H1 (cell line): ENCODE measurements around the gene KCNH6. TPM values are rescaled to one million over a fixed set of nuclear protein-coding genes. Genes with fewer than 3 reads are reported as not detected.
A peak's percentile ranks its signal among the peaks of the same experiment; 100 is the strongest.

Experiments used
- CTCF ChIA-PET: fragments of 300-600 bp; sonication (Branson Sonifier 250); formaldehyde crosslinking; loops from one replicate; lab custom pipeline; 2021; ENCODE audit not compliant: partially characterized antibody; lab: Charles Lee
- POLR2A ChIA-PET: fragments of 300-600 bp; sonication (Branson Sonifier 250); formaldehyde crosslinking; loops from one replicate; lab custom pipeline; 2021; ENCODE audit warnings: inconsistent platforms; ENCODE audit not compliant: partially characterized antibody; lab: Charles Lee
- DNase-seq, 2 experiments: peaks; one replicate each; pipeline versions ENCODE4 v3.0.0 to v3.0.0-alpha.2; 2010 to 2022; ENCODE audit warnings: low spot score in 2 of 2, low read depth in 1 of 2, mixed read lengths in 1 of 2
- FAIRE-seq: peaks from 2 replicates; lab custom pipeline; 2011; peaks lifted over from hg19 to GRCh38; lab: Jason Lieb, UNC
- H2AFZ ChIP-seq: 2 replicates; pipeline ENCODE4 v1.8.1; 2012; ENCODE audit warnings: low read length, inconsistent platforms
- H2AK5ac ChIP-seq: 2 replicates; pipeline ENCODE4 v1.6.1; 2013; ENCODE audit warnings: low read depth, low read length
- H2BK120ac ChIP-seq: replicated peaks from 2 replicates; pipeline ENCODE3; 2013; ENCODE audit warnings: low read depth, low read length, inconsistent platforms
- H2BK12ac ChIP-seq: 2 replicates; pipeline ENCODE4 v1.6.1; 2013; ENCODE audit warnings: low read depth, low read length
- H2BK15ac ChIP-seq: 2 replicates; pipeline ENCODE4 v1.6.1; 2013; ENCODE audit warnings: low read length
- H2BK20ac ChIP-seq: 2 replicates; pipeline ENCODE4 v1.6.1; 2013; ENCODE audit warnings: low read length
- H2BK5ac ChIP-seq: 2 replicates; pipeline ENCODE4 v1.6.1; 2013; ENCODE audit warnings: low read depth, low read length
- H3K14ac ChIP-seq: 2 replicates; pipeline ENCODE4 v1.6.1; 2013; ENCODE audit warnings: inconsistent platforms; ENCODE audit not compliant: insufficient read length
- H3K18ac ChIP-seq: 2 replicates; pipeline ENCODE4 v1.6.1; 2013; ENCODE audit warnings: low read length; ENCODE audit errors: extremely low read depth
- H3K23ac ChIP-seq: 2 replicates; pipeline ENCODE4 v1.6.1; 2013; ENCODE audit warnings: inconsistent platforms; ENCODE audit not compliant: insufficient read length
- H3K23me2 ChIP-seq: 2 replicates; pipeline ENCODE4 v1.6.1; 2013; ENCODE audit warnings: low read depth, low read length
- H3K27ac ChIP-seq: 2 replicates; pipeline ENCODE4 v1.6.1; 2011; ENCODE audit warnings: low read depth, low read length, inconsistent platforms
- H3K27me3 ChIP-seq, 4 experiments: replicated peaks in 1 of 4; 1 replicate in 1 of 4; 2 replicates in 3 of 4; pipeline versions ENCODE4 v1.6.1 to v1.8.1; 2011 to 2013; ENCODE audit warnings: low read length in 3 of 4, mild to moderate bottlenecking in 3 of 4, inconsistent platforms in 2 of 4, mixed read lengths in 2 of 4, moderate library complexity in 1 of 4; ENCODE audit not compliant: control insufficient read depth in 3 of 4, insufficient read depth in 3 of 4; ENCODE audit errors: extremely low read depth in 1 of 4
- H3K36me3 ChIP-seq, 4 experiments: 2 replicates each; pipeline versions ENCODE4 v1.6.1 to v1.8.1; 2011 to 2013; ENCODE audit warnings: mild to moderate bottlenecking in 4 of 4, low read length in 3 of 4, moderate library complexity in 2 of 4, control low read depth in 1 of 4, inconsistent platforms in 1 of 4; ENCODE audit not compliant: insufficient read depth in 4 of 4, control insufficient read depth in 2 of 4
- H3K4ac ChIP-seq: replicated peaks from 2 replicates; pipeline ENCODE3; 2013; ENCODE audit warnings: low read length, low read depth, mixed read lengths, inconsistent platforms; ENCODE audit not compliant: insufficient read length
- H3K4me1 ChIP-seq, 4 experiments: replicated peaks in 1 of 4; 1 replicate in 1 of 4; 2 replicates in 3 of 4; pipeline versions ENCODE4 v1.6.1 to v1.8.1; 2011 to 2013; ENCODE audit warnings: low read length in 3 of 4, inconsistent platforms in 2 of 4, mixed read lengths in 1 of 4; ENCODE audit not compliant: insufficient read depth in 4 of 4, control insufficient read depth in 3 of 4
- H3K4me2 ChIP-seq, 2 experiments: 2 replicates each; pipeline versions ENCODE4 v1.6.1 to v1.8.1; 2011 to 2013; ENCODE audit warnings: low read depth in 2 of 2, low read length in 2 of 2, control low read depth in 1 of 2, inconsistent platforms in 1 of 2, mild to moderate bottlenecking in 1 of 2; ENCODE audit not compliant: insufficient read depth in 1 of 2
- H3K4me3 ChIP-seq, 4 experiments: fragments of 200-600, 300-600 bp in 1 of 4; sonication (generic), shearing (Covaris generic), sonication (Bioruptor Twin) in 1 of 4; 2 replicates each; pipeline versions ENCODE4 v1.5.1 to v1.8.1; 2011 to 2016; ENCODE audit warnings: low read length in 4 of 4, low read depth in 3 of 4, control low read depth in 2 of 4, inconsistent platforms in 2 of 4, mild to moderate bottlenecking in 2 of 4, mixed read lengths in 1 of 4, moderate library complexity in 1 of 4; ENCODE audit not compliant: insufficient read depth in 2 of 4; ENCODE audit errors: extremely low read depth in 1 of 4
- H3K56ac ChIP-seq: replicated peaks from 2 replicates; pipeline ENCODE3; 2013; ENCODE audit warnings: low read depth, mild to moderate bottlenecking, mixed read lengths, low read length, inconsistent platforms; ENCODE audit not compliant: insufficient read length
- H3K79me1 ChIP-seq: 2 replicates; pipeline ENCODE4 v1.6.1; 2013; ENCODE audit warnings: low read depth, low read length, control low read depth
- H3K79me2 ChIP-seq, 2 experiments: 2 replicates each; pipeline versions ENCODE4 v1.6.1 to v1.8.1; 2012 to 2013; ENCODE audit warnings: low read length in 2 of 2, mild to moderate bottlenecking in 2 of 2, inconsistent platforms in 1 of 2; ENCODE audit not compliant: insufficient read depth in 2 of 2, control insufficient read depth in 1 of 2
- H3K9ac ChIP-seq, 4 experiments: replicated peaks in 1 of 4; 1 replicate in 1 of 4; 2 replicates in 3 of 4; pipeline versions ENCODE4 v1.6.1 to v1.8.1; 2011 to 2013; ENCODE audit warnings: low read depth in 3 of 4, low read length in 3 of 4, control low read depth in 2 of 4, mild to moderate bottlenecking in 2 of 4, moderate library complexity in 2 of 4, inconsistent platforms in 1 of 4; ENCODE audit errors: extremely low read depth in 1 of 4
- H3K9me3 ChIP-seq, 2 experiments: 2 replicates each; pipeline versions ENCODE4 v1.6.1 to v1.8.1; 2012 to 2013; ENCODE audit warnings: mild to moderate bottlenecking in 2 of 2, moderate library complexity in 2 of 2, control low read depth in 1 of 2, inconsistent platforms in 1 of 2, low read depth in 1 of 2, low read length in 1 of 2, mixed read lengths in 1 of 2; ENCODE audit not compliant: insufficient read depth in 2 of 2
- H4K20me1 ChIP-seq, 2 experiments: replicated peaks in 1 of 2; 2 replicates each; pipeline versions ENCODE3 to v1.8.1; 2011 to 2013; ENCODE audit warnings: inconsistent platforms in 2 of 2, low read length in 2 of 2, mild to moderate bottlenecking in 1 of 2; ENCODE audit not compliant: insufficient read depth in 2 of 2, control insufficient read depth in 1 of 2
- H4K5ac ChIP-seq: 2 replicates; pipeline ENCODE4 v1.6.1; 2013; ENCODE audit warnings: low read length, low read depth, mixed read lengths, inconsistent platforms; ENCODE audit not compliant: insufficient read length
- H4K8ac ChIP-seq: 2 replicates; pipeline ENCODE4 v1.8.0; 2013; ENCODE audit warnings: mild to moderate bottlenecking, moderate library complexity, low read length, inconsistent platforms; ENCODE audit not compliant: insufficient read depth; ENCODE audit errors: extremely low read depth
- H4K91ac ChIP-seq: replicated peaks from 2 replicates; pipeline ENCODE3; 2013; ENCODE audit warnings: low read length, mixed read lengths, inconsistent platforms; ENCODE audit not compliant: insufficient read length
- BACH1 ChIP-seq: IDR thresholded peaks from 2 replicates; pipeline ENCODE4 v1.6.1; 2012; ENCODE audit warnings: low read length, improper control_type of control experiment
- CHD1 ChIP-seq: IDR thresholded peaks from 2 replicates; pipeline ENCODE4 v1.6.1; 2012; ENCODE audit warnings: low read depth, low read length, improper control_type of control experiment
- CREB1 ChIP-seq: IDR thresholded peaks from 2 replicates; pipeline ENCODE4 v1.6.1; 2012; ENCODE audit warnings: inconsistent platforms
- EP300 ChIP-seq, 2 experiments: IDR thresholded peaks; 1 replicate in 1 of 2; 2 replicates in 1 of 2; pipeline ENCODE4 v1.6.1; 2011 to 2012; ENCODE audit warnings: low read depth in 2 of 2, low read length in 2 of 2, mild to moderate bottlenecking in 2 of 2, borderline replicate concordance in 1 of 2, inconsistent platforms in 1 of 2, moderate library complexity in 1 of 2
- JUN ChIP-seq: IDR thresholded peaks from 2 replicates; pipeline ENCODE4 v1.6.1; 2011; ENCODE audit warnings: low read depth, mild to moderate bottlenecking, improper control_type of control experiment, low read length
- JUND ChIP-seq: IDR thresholded peaks from 2 replicates; pipeline ENCODE4 v1.6.1; 2011; ENCODE audit warnings: mild to moderate bottlenecking, improper control_type of control experiment, low read length
- MAFK ChIP-seq: IDR thresholded peaks from 2 replicates; pipeline ENCODE4 v1.6.1; 2012; ENCODE audit warnings: low read depth, mild to moderate bottlenecking, improper control_type of control experiment, low read length
- RBBP5 ChIP-seq: IDR thresholded peaks from 2 replicates; pipeline ENCODE4 v1.7.1; 2012; ENCODE audit warnings: low read depth, mild to moderate bottlenecking, inconsistent platforms, low read length, moderate library complexity, borderline replicate concordance
- SIN3A ChIP-seq, 2 experiments: IDR thresholded peaks in 1 of 2; conservative IDR thresholded peaks in 1 of 2; 2 replicates each; pipeline ENCODE4 v1.6.1; 2011 to 2012; ENCODE audit warnings: low read length in 2 of 2, improper control_type of control experiment in 1 of 2, low read depth in 1 of 2, mild to moderate bottlenecking in 1 of 2
- SIRT6 ChIP-seq: IDR thresholded peaks from one replicate; pipeline ENCODE4 v1.7.1; 2012; ENCODE audit warnings: low read length, inconsistent platforms
- SP2 ChIP-seq: IDR thresholded peaks from 2 replicates; pipeline ENCODE4 v1.6.1; 2012; ENCODE audit warnings: mild to moderate bottlenecking, low read length, inconsistent platforms
- SRF ChIP-seq: IDR thresholded peaks from 2 replicates; pipeline ENCODE4 v1.6.1; 2011; ENCODE audit warnings: mild to moderate bottlenecking, low read depth, low read length, moderate library complexity
- WGBS, 2 experiments: shearing (Covaris generic) in 1 of 2; methylation state at CpG; one replicate each; pipeline versions ENCODE4 v1.1.6 to v1.1.7; 2013 to 2015; ENCODE audit warnings: low lambda C conversion rate in 2 of 2, mixed read lengths in 2 of 2, inconsistent platforms in 1 of 2, low coverage in 1 of 2, missing lambda C conversion rate in 1 of 2; ENCODE audit not compliant: insufficient replicate concordance in 2 of 2, insufficient coverage in 1 of 2, insufficient read length in 1 of 2; ENCODE audit errors: extremely low coverage in 1 of 2, missing lambda C conversion rate in 1 of 2; 5-methylcytosine and 5-hydroxymethylcytosine counted together
- polyA plus RNA-seq, 7 experiments: library from polyadenylated mRNA; depleted of rRNA in 3 of 7; stranded (reverse) in 5 of 7; unstranded in 2 of 7; fragments of >200 nt in 5 of 7; fragments of 200-250 nt in 2 of 7; gene quantifications; 1 replicate in 5 of 7; 2 replicates in 1 of 7; 4 replicates in 1 of 7; pipeline versions ENCODE4 v1.2.1 to v1.2.3, GENCODE V29; 2011 to 2013; ENCODE audit warnings: missing spikeins in 2 of 7, mixed read lengths in 2 of 7
- total RNA-seq: library from RNA; stranded (reverse); fragmentation: NEBNext Ultra II Directional; extraction: Animal tissue kit (Norgen Biotek cat#: 25700); gene quantifications from 2 replicates; pipeline ENCODE4 v1.2.1, GENCODE V29; 2021
- TF ChIP-seq, protein P1 (sequence below): IDR thresholded peaks from 2 replicates; pipeline ENCODE4 v1.6.1; 2012; ENCODE audit warnings: inconsistent platforms

The KCNH6 gene
- total and polyA plus RNA-seq, 2 of the 8 experiments (the other 6 are each of a cell fraction or from before 2014, with no cell fraction given), result 1.8 to 3.6 TPM

DNA sequence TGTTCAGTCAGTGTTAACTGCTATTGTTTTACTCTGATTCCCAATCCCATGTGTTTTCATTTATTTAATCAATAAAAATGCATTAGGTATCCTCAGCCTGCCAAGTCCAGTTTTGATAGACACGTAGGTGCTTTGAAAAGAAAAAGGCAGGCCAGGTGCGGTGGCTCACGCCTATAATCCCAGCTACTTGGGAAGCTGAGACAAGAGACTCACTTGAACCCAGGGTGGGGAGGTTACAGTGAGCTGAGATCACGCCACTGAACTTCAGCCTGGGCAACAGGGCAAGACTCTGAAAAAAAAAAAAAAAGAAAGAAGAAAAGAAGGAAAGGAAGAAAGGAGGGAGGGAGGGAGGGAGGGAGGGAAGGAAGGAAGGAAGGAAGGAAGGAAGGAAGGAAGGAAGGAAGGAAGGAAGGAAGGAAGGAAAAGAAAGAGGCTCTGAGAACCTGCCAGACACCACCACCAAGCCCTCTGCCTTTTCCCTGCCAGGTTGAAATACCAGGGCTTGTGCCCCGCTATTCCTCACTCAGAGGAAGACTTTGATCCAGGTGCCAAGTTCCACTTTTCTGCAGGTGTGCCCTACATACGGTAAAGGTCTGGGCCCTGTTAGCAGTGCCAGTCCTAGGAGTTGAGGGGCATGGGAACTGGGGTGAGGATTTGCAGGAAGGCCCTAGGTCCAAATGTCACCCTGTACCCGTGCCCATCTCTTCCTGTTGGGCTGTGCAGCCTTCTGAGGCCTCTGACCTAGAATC, 10.1 kb upstream of the KCNH6 start:
- H3K18ac ChIP-seq, result no peak overlapping the region
- H2AFZ ChIP-seq, result no peak overlapping the region
- no peak overlapping the region for H3K27ac ChIP-seq
- H2AK5ac ChIP-seq, result no peak overlapping the region
- no peak overlapping the region for H3K23ac ChIP-seq
- H2BK20ac ChIP-seq, result no peak overlapping the region
- H3K23me2 ChIP-seq, result no peaks in the 10 kb centered on the region
- 0 out of 2 replicates have a peak overlapping the region, but pooled peaks have one; percentile 3 for H4K8ac ChIP-seq
- peaks cover 0 to 2% of the 10 kb centered on the region in 2 experiments for H4K20me1 ChIP-seq
- no peak overlapping the region for H3K9ac ChIP-seq
- no peak overlapping the region for H2BK120ac ChIP-seq
- whole genome bisulfite sequencing, 2 experiments, result 95% methylated on average over 5 of the region's 7 CpGs; no CpG with 5 or more reads in 1 of the 2 experiments
- H3K4ac ChIP-seq, result no peak overlapping the region
- no peak overlapping the region for H2BK5ac ChIP-seq
- FAIRE-seq (no peak), DNase-seq (no peak)
- POLR2A ChIA-PET, result interaction anchor here (1.2 kb wide), 1 partner anchor 8 kb away, joined by 3 read pairs; no protein-coding TSS in a partner anchor
- H3K4me1 ChIP-seq, result no peaks in the 10 kb centered on the region
- CTCF ChIA-PET, result interaction anchor here (0.6 to 3.3 kb wide), 5 partner anchors 15 to 785 kb away, joined by 3 to 25 read pairs (median 6); no protein-coding TSS in a partner anchor
- H3K36me3 ChIP-seq, result no peaks in the 10 kb centered on the region
- no peak overlapping the region for H4K91ac ChIP-seq
- H3K79me2 ChIP-seq, result no peaks in the 10 kb centered on the region
- H4K5ac ChIP-seq, result no peak overlapping the region
- H3K9me3 ChIP-seq, result no peaks in the 10 kb centered on the region; a peak in 1 of 4 replicates
- H3K14ac ChIP-seq, result no peak overlapping the region
- H3K79me1 ChIP-seq, result no peaks in the 10 kb centered on the region
- H3K4me2 ChIP-seq, result no peak overlapping the region
- H2BK15ac ChIP-seq, result no peak overlapping the region
- no peak overlapping the region for H2BK12ac ChIP-seq
- H3K56ac ChIP-seq, result no peak overlapping the region
- no peaks in the 10 kb centered on the region for H3K27me3 ChIP-seq
- H3K4me3 ChIP-seq, result no peak overlapping the region
- no peak for TF ChIP-seq BACH1
- no peak for TF ChIP-seq CHD1
- TF ChIP-seq MAFK, result no peak
- no peak for TF ChIP-seq EP300 (IDR thresholded peaks at IDR 0.05; ENCODE audit: borderline replicate concordance in 1 of 2, low read depth in 2 of 2, low read length in 2 of 2)
- no peak for TF ChIP-seq RBBP5
- TF ChIP-seq SIN3A (conservative IDR thresholded peaks at IDR 0.05 in 1 of 2, IDR thresholded peaks at IDR 0.05 in 1 of 2; ENCODE audit: low read depth in 1 of 2, low read length in 2 of 2), result no peak
- TF ChIP-seq, protein P1, sequence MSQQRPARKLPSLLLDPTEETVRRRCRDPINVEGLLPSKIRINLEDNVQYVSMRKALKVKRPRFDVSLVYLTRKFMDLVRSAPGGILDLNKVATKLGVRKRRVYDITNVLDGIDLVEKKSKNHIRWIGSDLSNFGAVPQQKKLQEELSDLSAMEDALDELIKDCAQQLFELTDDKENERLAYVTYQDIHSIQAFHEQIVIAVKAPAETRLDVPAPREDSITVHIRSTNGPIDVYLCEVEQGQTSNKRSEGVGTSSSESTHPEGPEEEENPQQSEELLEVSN, result no peak
- no peak for TF ChIP-seq JUN
- TF ChIP-seq SP2, result no peak
- no peak for TF ChIP-seq JUND
- no peak for TF ChIP-seq SIRT6
- no peak for TF ChIP-seq CREB1
- no peak for TF ChIP-seq SRF
